MM.1S (cell line): ENCODE data around the gene RBFOX1.

Experiments
- DNase-seq: peaks from one replicate; pipeline ENCODE4 v3.0.0-alpha.2; 2015
- H2AFZ ChIP-seq: fragments of 300-600 bp; sonication (generic); 2 replicates; pipeline ENCODE4 v1.6.0; 2016; ENCODE audit warnings: antibody characterized with exemption, low read length
- H3F3A ChIP-seq: fragments of 300-600 bp; sonication (generic); 2 replicates; pipeline ENCODE4 v1.6.1; 2016; ENCODE audit warnings: mild to moderate bottlenecking, antibody characterized with exemption, low read length, moderate library complexity, mixed read lengths; ENCODE audit not compliant: insufficient read depth
- H3K27ac ChIP-seq: fragments of 300-600 bp; sonication (generic); 2 replicates; pipeline ENCODE4 v1.5.1; 2016; ENCODE audit warnings: mild to moderate bottlenecking, low read length
- H3K27me3 ChIP-seq: fragments of 300-600 bp; sonication (generic); replicated peaks from 2 replicates; pipeline ENCODE4 v1.6.0; 2016; ENCODE audit warnings: low read length; ENCODE audit not compliant: insufficient read depth
- H3K36me3 ChIP-seq: fragments of 300-600 bp; sonication (generic); replicated peaks from 2 replicates; pipeline ENCODE4 v1.6.1; 2016; ENCODE audit warnings: mild to moderate bottlenecking, low read length, mixed read lengths; ENCODE audit not compliant: insufficient read depth
- H3K4me1 ChIP-seq: fragments of 300-600 bp; sonication (generic); 2 replicates; pipeline ENCODE4 v1.6.1; 2016; ENCODE audit warnings: low read length, mixed read lengths
- H3K4me2 ChIP-seq: fragments of 300-600 bp; sonication (generic); 2 replicates; pipeline ENCODE4 v1.6.0; 2016; ENCODE audit warnings: low read depth, low read length
- H3K4me3 ChIP-seq: fragments of 300-600 bp; sonication (generic); 2 replicates; pipeline ENCODE4 v1.5.1; 2016; ENCODE audit warnings: low read length, mixed read lengths
- H3K79me2 ChIP-seq: fragments of 300-600 bp; sonication (generic); 2 replicates; pipeline ENCODE4 v1.6.1; 2016; ENCODE audit warnings: mixed run types, low read length, mixed read lengths
- H3K9ac ChIP-seq: fragments of 300-600 bp; sonication (generic); 2 replicates; pipeline ENCODE4 v1.6.1; 2016; ENCODE audit warnings: low read length, mixed read lengths
- H3K9me2 ChIP-seq: fragments of 300-600 bp; sonication (generic); replicated peaks from 2 replicates; pipeline ENCODE4 v1.6.1; 2016; ENCODE audit warnings: mild to moderate bottlenecking, low read length, mixed read lengths; ENCODE audit not compliant: insufficient read depth
- H3K9me3 ChIP-seq: fragments of 300-600 bp; sonication (generic); replicated peaks from 2 replicates; pipeline ENCODE4 v1.6.1; 2016; ENCODE audit warnings: mild to moderate bottlenecking, low read length, mixed read lengths; ENCODE audit not compliant: insufficient read depth
- H4K20me1 ChIP-seq: fragments of 300-600 bp; sonication (generic); 2 replicates; pipeline ENCODE4 v1.6.1; 2016; ENCODE audit warnings: mild to moderate bottlenecking, low read length, moderate library complexity, mixed read lengths; ENCODE audit not compliant: insufficient read depth
- EZH2 ChIP-seq: fragments of 300-600 bp; sonication (generic); optimal IDR thresholded peaks from 2 replicates; pipeline ENCODE3; 2017; ENCODE audit warnings: low read depth, mild to moderate bottlenecking, antibody characterized with exemption, low read length, mixed read lengths
- EZH2phosphoT487 ChIP-seq: fragments of 300-600 bp; sonication (generic); IDR thresholded peaks from 2 replicates; pipeline ENCODE4 v1.6.1; 2018; ENCODE audit warnings: antibody characterized with exemption, low read length
- TF ChIP-seq, protein P1 (sequence below): fragments of 300-600 bp; sonication (generic); IDR thresholded peaks from 2 replicates; pipeline ENCODE4 v1.5.1; 2016; ENCODE audit warnings: antibody characterized with exemption, low read length, mixed read lengths

RBFOX1 gene

DNA sequence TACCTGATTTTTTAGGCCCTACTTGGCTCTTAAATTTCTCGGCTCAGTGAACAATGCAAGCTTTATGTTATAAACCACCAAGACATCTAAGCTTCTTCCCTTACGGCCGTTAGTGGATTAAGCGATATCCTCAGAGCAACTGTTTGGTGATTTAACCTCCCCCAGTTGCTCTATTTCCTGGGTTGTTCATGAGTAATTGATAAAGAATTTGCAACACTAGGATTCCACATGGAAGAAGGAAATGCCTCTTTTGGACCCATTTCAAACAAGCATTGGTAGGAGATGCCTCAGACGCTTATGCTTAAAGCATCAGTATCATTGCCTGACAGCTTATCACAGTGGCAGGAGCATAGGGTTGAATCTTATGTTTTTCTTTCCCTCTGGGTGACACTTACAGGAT, 65.3 kb downstream of the RBFOX1 start:
- H3K27ac ChIP-seq: no peak overlapping the region
- H3K9ac ChIP-seq: no peak overlapping the region
- H3K27me3 ChIP-seq: no peaks in the 10 kb centered on the region
- H4K20me1 ChIP-seq: no peaks in the 10 kb centered on the region
- H3K4me1 ChIP-seq: no peaks in the 10 kb centered on the region
- H3K4me3 ChIP-seq: no peak overlapping the region
- no peaks in the 10 kb centered on the region for H3K36me3 ChIP-seq
- DNase-seq: no peak
- no peaks in the 10 kb centered on the region for H3K9me2 ChIP-seq
- no peaks in the 10 kb centered on the region for H3F3A ChIP-seq
- TF ChIP-seq EZH2phosphoT487: no peak
- H3K79me2 ChIP-seq: no peaks in the 10 kb centered on the region
- no peaks in the 10 kb centered on the region for H3K9me3 ChIP-seq
- no peak overlapping the region for H2AFZ ChIP-seq
- no peak overlapping the region for H3K4me2 ChIP-seq

DNA sequence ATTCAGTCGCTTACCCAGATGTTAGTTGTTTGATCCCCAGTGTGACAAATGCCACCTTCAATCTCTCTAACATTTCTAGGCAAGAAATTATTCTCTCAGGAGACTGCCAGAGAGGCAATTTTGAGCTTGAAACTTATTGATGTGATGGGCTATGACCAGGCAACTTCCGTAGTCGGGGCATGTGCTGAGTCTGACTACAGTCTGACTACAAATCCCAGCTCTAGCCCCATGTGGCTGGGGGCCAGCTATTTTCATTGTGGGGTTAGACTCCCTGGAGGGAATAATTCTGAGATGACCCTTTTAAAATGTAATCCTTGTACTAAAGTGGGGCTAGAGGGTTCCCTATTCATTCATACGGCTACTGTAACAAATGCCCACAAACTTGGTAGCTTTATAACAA, 65.9 kb downstream of the RBFOX1 start:
- H3K9ac ChIP-seq: no peak overlapping the region
- no peaks in the 10 kb centered on the region for H3K9me3 ChIP-seq
- no peaks in the 10 kb centered on the region for H3K36me3 ChIP-seq
- H3K9me2 ChIP-seq: no peaks in the 10 kb centered on the region
- H3K4me1 ChIP-seq: no peaks in the 10 kb centered on the region
- H3K79me2 ChIP-seq: no peaks in the 10 kb centered on the region
- H3K4me2 ChIP-seq: no peak overlapping the region
- no peak for DNase-seq
- H3K27me3 ChIP-seq: no peaks in the 10 kb centered on the region
- no peaks in the 10 kb centered on the region for H4K20me1 ChIP-seq
- H3K4me3 ChIP-seq: no peak overlapping the region
- no peaks in the 10 kb centered on the region for H3F3A ChIP-seq
- no peak overlapping the region for H3K27ac ChIP-seq
- TF ChIP-seq EZH2 (no peak), EZH2phosphoT487 (no peak)
- TF ChIP-seq, protein P1, sequence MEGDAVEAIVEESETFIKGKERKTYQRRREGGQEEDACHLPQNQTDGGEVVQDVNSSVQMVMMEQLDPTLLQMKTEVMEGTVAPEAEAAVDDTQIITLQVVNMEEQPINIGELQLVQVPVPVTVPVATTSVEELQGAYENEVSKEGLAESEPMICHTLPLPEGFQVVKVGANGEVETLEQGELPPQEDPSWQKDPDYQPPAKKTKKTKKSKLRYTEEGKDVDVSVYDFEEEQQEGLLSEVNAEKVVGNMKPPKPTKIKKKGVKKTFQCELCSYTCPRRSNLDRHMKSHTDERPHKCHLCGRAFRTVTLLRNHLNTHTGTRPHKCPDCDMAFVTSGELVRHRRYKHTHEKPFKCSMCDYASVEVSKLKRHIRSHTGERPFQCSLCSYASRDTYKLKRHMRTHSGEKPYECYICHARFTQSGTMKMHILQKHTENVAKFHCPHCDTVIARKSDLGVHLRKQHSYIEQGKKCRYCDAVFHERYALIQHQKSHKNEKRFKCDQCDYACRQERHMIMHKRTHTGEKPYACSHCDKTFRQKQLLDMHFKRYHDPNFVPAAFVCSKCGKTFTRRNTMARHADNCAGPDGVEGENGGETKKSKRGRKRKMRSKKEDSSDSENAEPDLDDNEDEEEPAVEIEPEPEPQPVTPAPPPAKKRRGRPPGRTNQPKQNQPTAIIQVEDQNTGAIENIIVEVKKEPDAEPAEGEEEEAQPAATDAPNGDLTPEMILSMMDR: no peak
- no peak overlapping the region for H2AFZ ChIP-seq

- Histone ChIP-seq H3K4me1 (no peaks in the 10 kb centered on the region), H3K27me3 (no peaks in the 10 kb centered on the region), H3K9ac (no peak overlapping the region), H2AFZ (no peak overlapping the region), H3K36me3 (no peaks in the 10 kb centered on the region), H3K9me3 (no peaks in the 10 kb centered on the region), H3K27ac (no peak overlapping the region), H3K79me2 (no peaks in the 10 kb centered on the region), H3K9me2 (no peaks in the 10 kb centered on the region), H4K20me1 (no peaks in the 10 kb centered on the region), H3K4me2 (no peak overlapping the region), H3F3A (no peaks in the 10 kb centered on the region), H3K4me3 (no peak overlapping the region)
- TF ChIP-seq, protein P1: no peak
- TF ChIP-seq EZH2phosphoT487: no peak
- TF ChIP-seq EZH2: no peak
- no peak for DNase-seq
Observed at GRCh38 chr16:7399296-7399695, 66.7 kb downstream of the RBFOX1 start.

- Histone ChIP-seq H3K4me1 (no peaks in the 10 kb centered on the region), H3K79me2 (no peaks in the 10 kb centered on the region), H3K9me2 (no peaks in the 10 kb centered on the region), H3K4me2 (no peak overlapping the region), H3K36me3 (no peaks in the 10 kb centered on the region), H3F3A (no peaks in the 10 kb centered on the region), H3K27ac (no peak overlapping the region), H4K20me1 (no peaks in the 10 kb centered on the region), H2AFZ (no peak overlapping the region), H3K27me3 (no peaks in the 10 kb centered on the region), H3K9ac (no peak overlapping the region), H3K4me3 (no peak overlapping the region), H3K9me3 (no peaks in the 10 kb centered on the region)
- no peak for TF ChIP-seq EZH2phosphoT487
- no peak for TF ChIP-seq EZH2
- TF ChIP-seq, protein P1: no peak
- no peak for DNase-seq
Observed at GRCh38 chr16:7400117-7400890, 67.7 kb downstream of the RBFOX1 start.
